Measurements from ENCODE around the gene CDH11.

The CDH11 gene

GRCh38 chr16:65069065-65069464 is 52.8 kb downstream of the CDH11 start:
- FAIRE-seq: no peak

- no peak for FAIRE-seq
Measured at GRCh38 chr16:65068151-65068740, 53.6 kb downstream of the CDH11 start.

GRCh38 chr16:65066651-65067050 is 55.2 kb downstream of the CDH11 start:
- no peak for FAIRE-seq

GRCh38 chr16:65065031-65065430 is 56.8 kb downstream of the CDH11 start:
- FAIRE-seq: no peak

GRCh38 chr16:65064131-65064530 is 57.7 kb downstream of the CDH11 start:
- FAIRE-seq: no peak

- no peak for FAIRE-seq
Measured at GRCh38 chr16:65062736-65063583, 58.9 kb downstream of the CDH11 start.

- no peak for FAIRE-seq
Measured at GRCh38 chr16:65061935-65062518, 59.8 kb downstream of the CDH11 start.

- no peak for FAIRE-seq
Measured at GRCh38 chr16:65061263-65061662, 60.6 kb downstream of the CDH11 start.

- FAIRE-seq: no peak
Measured at GRCh38 chr16:65059406-65059980, 62.4 kb downstream of the CDH11 start.

- FAIRE-seq: no peak
Measured at GRCh38 chr16:65057184-65057583, 64.7 kb downstream of the CDH11 start.

GRCh38 chr16:65054457-65054856 is 67.4 kb downstream of the CDH11 start:
- FAIRE-seq: no peak

GRCh38 chr16:65049679-65050078 is 72.2 kb downstream of the CDH11 start:
- no peak for FAIRE-seq

- no peak for FAIRE-seq
Measured at GRCh38 chr16:65045961-65046360, 75.9 kb downstream of the CDH11 start.

- no peak for FAIRE-seq
Measured at GRCh38 chr16:65044873-65045272, 77.0 kb downstream of the CDH11 start.

- FAIRE-seq: no peak
Measured at GRCh38 chr16:65044026-65044425, 77.8 kb downstream of the CDH11 start.

- no peak for FAIRE-seq
Measured at GRCh38 chr16:65042438-65043365, 79.2 kb downstream of the CDH11 start.

GRCh38 chr16:65041667-65042066 is 80.2 kb downstream of the CDH11 start:
- no peak for FAIRE-seq

- no peak for FAIRE-seq
Measured at GRCh38 chr16:65038100-65038499, 83.8 kb downstream of the CDH11 start.

GRCh38 chr16:65037556-65037955 is 84.3 kb downstream of the CDH11 start:
- FAIRE-seq: no peak

- FAIRE-seq: no peak
Measured at GRCh38 chr16:65034915-65035314, 86.9 kb downstream of the CDH11 start.

GRCh38 chr16:65032387-65032786 is 89.5 kb downstream of the CDH11 start:
- no peak for FAIRE-seq

- FAIRE-seq: no peak
Measured at GRCh38 chr16:65024767-65025178, 97.1 kb downstream of the CDH11 start.

- no peak for FAIRE-seq
Measured at GRCh38 chr16:65023802-65024201, 98.1 kb downstream of the CDH11 start.
